ENCODE data around the gene CNTNAP5.

CNTNAP5 gene

DNA sequence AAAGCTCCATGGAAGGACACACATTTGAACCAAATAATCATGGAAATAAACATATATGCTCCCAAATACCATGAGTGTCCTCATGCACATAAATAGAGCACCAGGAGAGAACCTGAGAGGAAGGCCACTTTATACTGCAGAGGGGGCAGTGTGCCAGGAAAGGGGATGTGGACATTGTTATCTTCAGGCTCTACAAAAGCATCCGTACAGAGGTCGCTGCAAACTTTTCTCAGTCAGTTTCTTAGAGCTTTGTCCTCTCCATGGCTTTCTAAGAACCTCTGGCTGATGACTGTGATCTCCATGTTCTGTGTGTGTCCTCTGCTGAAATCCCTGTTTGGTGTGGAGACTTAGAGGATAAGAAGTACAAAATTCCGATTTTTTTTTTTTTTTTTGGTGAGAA is 515.7 kb downstream of the CNTNAP5 start:
- Histone ChIP-seq H3K9me3 (ENCODE audit: control insufficient read depth, insufficient read depth, low read length) (no peaks in the 10 kb centered on the region), H3K27me3 (ENCODE audit: control insufficient read depth, insufficient read depth, low read length) (no peaks in the 10 kb centered on the region), H3K4me1 (ENCODE audit: control insufficient read depth, insufficient read depth, low read length) (no peaks in the 10 kb centered on the region), H3K9ac (ENCODE audit: low read depth, low read length) (no peak overlapping the region), H3K27ac (ENCODE audit: low read depth, low read length) (no peak overlapping the region), H3K4me3 (ENCODE audit: low read depth, low read length) (no peak overlapping the region), H3K36me3 (ENCODE audit: control insufficient read depth, insufficient read depth, low read length) (no peaks in the 10 kb centered on the region)

GRCh38 chr2:124542932-124543640 is 518.0 kb downstream of the CNTNAP5 start:
- Histone ChIP-seq H3K27me3 (ENCODE audit: control insufficient read depth, insufficient read depth, low read length) (no peaks in the 10 kb centered on the region), H3K9ac (ENCODE audit: low read depth, low read length) (no peak overlapping the region), H3K27ac (ENCODE audit: low read depth, low read length) (no peak overlapping the region), H3K36me3 (ENCODE audit: control insufficient read depth, insufficient read depth, low read length) (no peaks in the 10 kb centered on the region), H3K4me3 (ENCODE audit: low read depth, low read length) (no peak overlapping the region), H3K4me1 (ENCODE audit: control insufficient read depth, insufficient read depth, low read length) (peaks cover 15% of the 10 kb centered on the region; the same call in 1 of the 2 replicates), H3K9me3 (ENCODE audit: control insufficient read depth, insufficient read depth, low read length) (no peaks in the 10 kb centered on the region)

GRCh38 chr2:124547700-124548099 is 522.6 kb downstream of the CNTNAP5 start:
- Histone ChIP-seq H3K36me3 (ENCODE audit: control insufficient read depth, insufficient read depth, low read length) (no peaks in the 10 kb centered on the region), H3K9ac (ENCODE audit: low read depth, low read length) (no peak overlapping the region), H3K4me1 (ENCODE audit: control insufficient read depth, insufficient read depth, low read length) (peaks cover 20% of the 10 kb centered on the region; the same call in 1 of the 2 replicates)

GRCh38 chr2:124558277-124558905 is 533.3 kb downstream of the CNTNAP5 start:
- H3K9ac ChIP-seq (ENCODE audit: low read depth, low read length): no peak overlapping the region
- H3K4me1 ChIP-seq (ENCODE audit: control insufficient read depth, insufficient read depth, low read length): no peaks in the 10 kb centered on the region
- H3K27me3 ChIP-seq (ENCODE audit: control insufficient read depth, insufficient read depth, low read length): no peaks in the 10 kb centered on the region
- no peaks in the 10 kb centered on the region for H3K36me3 ChIP-seq (ENCODE audit: control insufficient read depth, insufficient read depth, low read length)
- no peaks in the 10 kb centered on the region for H3K9me3 ChIP-seq (ENCODE audit: control insufficient read depth, insufficient read depth, low read length)
- no peak overlapping the region for H3K27ac ChIP-seq (ENCODE audit: low read depth, low read length)
- H3K4me3 ChIP-seq (ENCODE audit: low read depth, low read length): no peak overlapping the region

More at GRCh38 chr2:124547700-124548099, 522.6 kb downstream of the CNTNAP5 start:
- H3K9me3 ChIP-seq (ENCODE audit: control insufficient read depth, insufficient read depth, low read length): no peaks in the 10 kb centered on the region
- H3K27me3 ChIP-seq (ENCODE audit: control insufficient read depth, insufficient read depth, low read length): no peaks in the 10 kb centered on the region
- no peak overlapping the region for H3K27ac ChIP-seq (ENCODE audit: low read depth, low read length)
- H3K4me3 ChIP-seq (ENCODE audit: low read depth, low read length): no peak overlapping the region

DNA sequence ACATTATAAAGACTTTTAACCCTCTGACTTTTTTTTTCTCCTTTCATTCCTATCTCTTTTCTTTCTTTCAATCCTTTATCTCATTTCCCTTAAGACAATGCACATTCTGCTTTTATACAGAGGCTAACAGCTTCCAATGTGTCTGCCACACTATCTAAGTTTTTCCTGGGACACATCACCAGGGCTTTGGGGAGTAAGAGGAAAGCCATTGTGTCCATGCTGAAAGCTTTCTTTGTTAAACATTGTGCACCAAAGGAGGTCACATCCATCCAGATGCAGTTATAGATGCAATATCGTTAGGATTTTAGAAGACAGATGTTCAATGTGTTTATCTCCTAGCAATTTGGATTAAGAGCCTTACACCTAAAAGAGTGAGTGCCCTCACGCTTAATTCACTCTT is 534.1 kb downstream of the CNTNAP5 start:
- Histone ChIP-seq H3K9me3 (ENCODE audit: control insufficient read depth, insufficient read depth, low read length) (no peaks in the 10 kb centered on the region), H3K27ac (ENCODE audit: low read depth, low read length) (no peak overlapping the region), H3K36me3 (ENCODE audit: control insufficient read depth, insufficient read depth, low read length) (no peaks in the 10 kb centered on the region), H3K4me3 (ENCODE audit: low read depth, low read length) (no peak overlapping the region), H3K9ac (ENCODE audit: low read depth, low read length) (no peak overlapping the region), H3K4me1 (ENCODE audit: control insufficient read depth, insufficient read depth, low read length) (no peaks in the 10 kb centered on the region), H3K27me3 (ENCODE audit: control insufficient read depth, insufficient read depth, low read length) (no peaks in the 10 kb centered on the region)

DNA sequence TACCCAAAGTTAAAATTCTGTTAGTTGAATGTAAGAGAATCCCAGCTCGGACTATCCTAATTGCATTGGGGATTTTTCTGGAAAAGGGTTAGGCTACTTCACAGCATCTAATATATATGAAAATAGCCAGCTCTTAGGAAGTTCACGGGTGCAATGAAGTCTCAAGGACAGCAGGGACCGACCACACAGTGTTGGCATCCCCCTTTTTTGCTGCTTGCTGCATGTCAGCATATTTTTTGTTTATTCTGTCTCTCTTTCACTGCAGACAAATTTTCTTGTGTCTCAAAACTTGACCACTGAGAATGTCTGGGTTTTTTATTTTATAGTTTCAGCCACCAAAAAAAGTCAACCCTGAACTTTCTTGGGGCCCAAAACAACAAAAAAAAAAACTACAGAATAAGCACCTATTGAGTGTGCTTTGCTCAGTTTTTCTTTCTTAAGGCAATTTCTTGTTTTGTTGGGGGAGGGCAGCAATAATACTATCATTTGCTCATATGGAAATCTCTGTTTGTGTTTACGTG is 535.6 kb downstream of the CNTNAP5 start:
- Histone ChIP-seq H3K27ac (ENCODE audit: low read depth, low read length) (no peak overlapping the region), H3K27me3 (ENCODE audit: control insufficient read depth, insufficient read depth, low read length) (no peaks in the 10 kb centered on the region), H3K36me3 (ENCODE audit: control insufficient read depth, insufficient read depth, low read length) (no peaks in the 10 kb centered on the region), H3K9ac (ENCODE audit: low read depth, low read length) (no peak overlapping the region), H3K4me1 (ENCODE audit: control insufficient read depth, insufficient read depth, low read length) (no peaks in the 10 kb centered on the region), H3K4me3 (ENCODE audit: low read depth, low read length) (no peak overlapping the region), H3K9me3 (ENCODE audit: control insufficient read depth, insufficient read depth, low read length) (no peaks in the 10 kb centered on the region)

- no peaks in the 10 kb centered on the region for H3K36me3 ChIP-seq (ENCODE audit: control insufficient read depth, insufficient read depth, low read length)
- no peak overlapping the region for H3K27ac ChIP-seq (ENCODE audit: low read depth, low read length)
- no peaks in the 10 kb centered on the region for H3K27me3 ChIP-seq (ENCODE audit: control insufficient read depth, insufficient read depth, low read length)
- no peaks in the 10 kb centered on the region for H3K9me3 ChIP-seq (ENCODE audit: control insufficient read depth, insufficient read depth, low read length)
- no peak overlapping the region for H3K4me3 ChIP-seq (ENCODE audit: low read depth, low read length)
- no peaks in the 10 kb centered on the region for H3K4me1 ChIP-seq (ENCODE audit: control insufficient read depth, insufficient read depth, low read length)
- H3K9ac ChIP-seq (ENCODE audit: low read depth, low read length): no peak overlapping the region
Observed at GRCh38 chr2:124561486-124561885, 536.4 kb downstream of the CNTNAP5 start.

DNA sequence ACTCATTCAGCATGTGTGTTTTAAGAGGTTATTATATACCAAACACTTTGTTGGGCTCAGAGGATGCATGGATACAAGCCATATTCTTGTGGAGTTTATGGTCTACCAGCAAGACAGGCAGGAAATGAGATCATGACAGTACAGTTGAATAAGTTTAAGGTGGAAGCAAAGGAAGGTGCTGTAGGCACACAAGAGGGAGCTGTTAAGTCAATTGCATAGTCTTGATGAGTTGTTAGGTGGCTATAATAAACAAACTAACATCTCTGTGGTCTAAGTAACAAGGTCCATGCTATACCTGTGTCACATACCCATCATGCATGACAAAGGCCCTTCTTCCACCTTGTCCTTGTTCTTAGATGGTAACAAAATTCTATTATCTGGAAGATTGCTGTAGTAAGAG is 538.3 kb downstream of the CNTNAP5 start:
- H3K27ac ChIP-seq (ENCODE audit: low read depth, low read length): no peak overlapping the region
- no peak overlapping the region for H3K9ac ChIP-seq (ENCODE audit: low read depth, low read length)
- no peaks in the 10 kb centered on the region for H3K9me3 ChIP-seq (ENCODE audit: control insufficient read depth, insufficient read depth, low read length)
- no peaks in the 10 kb centered on the region for H3K36me3 ChIP-seq (ENCODE audit: control insufficient read depth, insufficient read depth, low read length)
- H3K4me1 ChIP-seq (ENCODE audit: control insufficient read depth, insufficient read depth, low read length): no peaks in the 10 kb centered on the region
- no peak overlapping the region for H3K4me3 ChIP-seq (ENCODE audit: low read depth, low read length)
- no peaks in the 10 kb centered on the region for H3K27me3 ChIP-seq (ENCODE audit: control insufficient read depth, insufficient read depth, low read length)

GRCh38 chr2:124566518-124566970 is 541.5 kb downstream of the CNTNAP5 start:
- H3K4me1 ChIP-seq (ENCODE audit: control insufficient read depth, insufficient read depth, low read length): no peaks in the 10 kb centered on the region
- no peaks in the 10 kb centered on the region for H3K27me3 ChIP-seq (ENCODE audit: control insufficient read depth, insufficient read depth, low read length)
- no peak overlapping the region for H3K4me3 ChIP-seq (ENCODE audit: low read depth, low read length)
- H3K9me3 ChIP-seq (ENCODE audit: control insufficient read depth, insufficient read depth, low read length): no peaks in the 10 kb centered on the region
- no peak overlapping the region for H3K27ac ChIP-seq (ENCODE audit: low read depth, low read length)
- H3K36me3 ChIP-seq (ENCODE audit: control insufficient read depth, insufficient read depth, low read length): no peaks in the 10 kb centered on the region
- no peak overlapping the region for H3K9ac ChIP-seq (ENCODE audit: low read depth, low read length)

DNA sequence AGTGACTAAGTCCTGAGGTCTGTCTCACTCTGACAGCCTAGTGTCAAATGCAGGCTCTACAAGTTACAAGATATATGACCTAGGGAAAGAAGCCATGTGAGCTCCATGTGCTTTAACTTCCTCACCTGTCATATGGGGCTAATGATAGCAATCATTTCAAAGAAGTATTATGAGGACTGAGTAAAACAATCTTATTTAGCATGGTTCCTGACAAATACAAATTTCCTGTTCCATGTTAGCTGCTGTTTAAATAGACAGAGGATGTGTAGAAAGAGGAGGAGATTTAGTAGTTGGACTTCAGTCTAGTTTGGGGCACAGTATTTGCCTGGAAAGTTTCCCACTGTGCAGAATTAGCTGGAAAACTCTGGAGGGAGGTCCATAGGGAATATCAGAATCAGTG is 545.8 kb downstream of the CNTNAP5 start:
- Histone ChIP-seq H3K27ac (ENCODE audit: low read depth, low read length) (no peak overlapping the region), H3K9ac (ENCODE audit: low read depth, low read length) (no peak overlapping the region), H3K36me3 (ENCODE audit: control insufficient read depth, insufficient read depth, low read length) (no peaks in the 10 kb centered on the region), H3K4me3 (ENCODE audit: low read depth, low read length) (no peak overlapping the region), H3K9me3 (ENCODE audit: control insufficient read depth, insufficient read depth, low read length) (no peaks in the 10 kb centered on the region), H3K27me3 (ENCODE audit: control insufficient read depth, insufficient read depth, low read length) (no peaks in the 10 kb centered on the region), H3K4me1 (ENCODE audit: control insufficient read depth, insufficient read depth, low read length) (no peaks in the 10 kb centered on the region)

GRCh38 chr2:124571836-124572235 is 546.7 kb downstream of the CNTNAP5 start:
- H3K4me1 ChIP-seq (ENCODE audit: control insufficient read depth, insufficient read depth, low read length): no peaks in the 10 kb centered on the region
- no peak overlapping the region for H3K9ac ChIP-seq (ENCODE audit: low read depth, low read length)
- H3K9me3 ChIP-seq (ENCODE audit: control insufficient read depth, insufficient read depth, low read length): no peaks in the 10 kb centered on the region
- no peaks in the 10 kb centered on the region for H3K27me3 ChIP-seq (ENCODE audit: control insufficient read depth, insufficient read depth, low read length)
- no peaks in the 10 kb centered on the region for H3K36me3 ChIP-seq (ENCODE audit: control insufficient read depth, insufficient read depth, low read length)
- H3K4me3 ChIP-seq (ENCODE audit: low read depth, low read length): no peak overlapping the region
- no peak overlapping the region for H3K27ac ChIP-seq (ENCODE audit: low read depth, low read length)
